ENCODE results near the gene AP3B1.

Gene AP3B1

DNA sequence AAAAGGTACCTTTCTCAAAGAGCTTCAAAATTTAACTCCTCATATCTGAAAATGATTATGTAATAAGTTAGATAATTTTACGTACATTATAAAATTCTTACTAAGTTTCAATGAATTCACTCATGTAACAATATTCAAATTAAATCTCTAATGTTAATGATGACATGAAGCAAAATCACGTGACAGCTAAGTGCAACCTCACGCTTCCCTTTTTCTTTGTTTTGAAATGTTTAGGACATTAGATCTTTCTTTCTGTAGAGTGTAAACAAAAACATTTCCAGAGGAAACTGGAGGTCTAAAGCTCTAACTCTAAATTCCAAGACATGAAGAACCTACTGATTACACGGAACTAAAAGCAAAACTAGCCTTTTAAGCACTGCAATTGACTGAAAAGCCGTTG lies 291.0 kb downstream of the AP3B1 start:
- DNase-seq (ENCODE audit: low read depth, low spot score) = no peak

DNA sequence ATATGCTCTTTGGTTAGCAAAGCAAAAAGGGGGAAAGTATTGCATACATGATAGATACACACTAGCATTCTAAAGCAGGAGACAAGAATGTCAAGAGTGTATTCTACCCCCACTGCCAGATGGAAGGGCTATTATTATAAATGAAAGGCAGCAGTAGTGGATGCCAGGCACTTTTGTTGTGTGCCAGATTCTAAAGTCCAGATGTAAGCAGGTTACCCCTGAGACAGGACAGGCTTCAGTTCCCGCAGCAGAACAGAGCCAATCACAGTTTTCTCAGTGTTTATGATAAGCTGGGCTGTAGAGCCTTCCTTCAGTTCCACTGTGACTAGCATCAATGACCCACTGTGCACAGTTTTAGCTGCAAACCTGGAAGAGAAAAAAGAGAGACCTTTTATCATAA lies 291.8 kb downstream of the AP3B1 start:
- DNase-seq (ENCODE audit: low read depth, low spot score) = no peak

DNA sequence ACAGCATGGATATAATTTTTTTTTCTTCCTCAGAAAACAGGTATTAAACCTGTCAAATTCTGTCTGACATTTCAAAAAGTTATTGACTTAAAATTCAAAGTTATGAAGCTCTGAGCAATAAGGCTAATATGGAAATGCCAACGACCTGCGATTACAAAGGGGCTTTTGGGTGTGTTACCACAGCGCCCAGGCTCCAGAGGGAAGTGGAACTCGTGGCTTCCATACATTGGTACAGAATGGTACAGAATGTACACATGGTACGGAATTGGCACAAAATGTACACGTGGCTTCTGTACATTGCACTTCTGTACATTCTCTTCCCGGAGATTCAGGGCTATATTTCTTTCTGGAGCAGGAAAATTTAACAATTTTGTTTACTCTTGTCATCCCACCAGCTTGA lies 293.3 kb downstream of the AP3B1 start:
- no peak for DNase-seq (ENCODE audit: low read depth, low spot score)

GRCh38 chr5:78000191-78000590 lies 294.3 kb downstream of the AP3B1 start:
- DNase-seq (ENCODE audit: low read depth, low spot score) = no peak

GRCh38 chr5:77999399-77999798 lies 295.1 kb downstream of the AP3B1 start:
- DNase-seq (ENCODE audit: low read depth, low spot score) = no peak

DNA sequence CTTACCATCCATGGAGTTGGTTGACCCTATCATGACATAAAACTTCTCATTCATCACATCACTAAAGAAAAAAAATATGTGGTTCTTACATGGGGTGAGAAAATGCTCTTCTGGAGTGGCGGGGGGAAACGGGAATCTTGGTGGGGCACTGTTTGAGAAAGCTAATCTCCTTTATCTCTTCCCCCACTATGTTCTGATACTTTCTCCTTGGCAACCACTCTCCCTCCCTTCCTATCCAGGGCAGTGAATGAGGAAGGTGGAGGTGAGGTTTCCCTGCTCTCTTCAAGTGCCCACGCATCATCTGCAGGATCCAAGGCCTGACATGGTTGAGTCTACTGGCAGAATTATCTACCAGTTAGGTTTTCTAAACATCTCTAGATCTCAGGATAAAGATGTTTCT lies 297.6 kb downstream of the AP3B1 start:
- no peak for DNase-seq (ENCODE audit: low read depth, low spot score)

GRCh38 chr5:77995793-77996409 lies 298.6 kb downstream of the AP3B1 start:
- no peak for DNase-seq (ENCODE audit: low read depth, low spot score)

- no peak for DNase-seq (ENCODE audit: low read depth, low spot score)
These were observed 299.6 kb downstream of the AP3B1 start for GRCh38 chr5:77994943-77995342.

DNA sequence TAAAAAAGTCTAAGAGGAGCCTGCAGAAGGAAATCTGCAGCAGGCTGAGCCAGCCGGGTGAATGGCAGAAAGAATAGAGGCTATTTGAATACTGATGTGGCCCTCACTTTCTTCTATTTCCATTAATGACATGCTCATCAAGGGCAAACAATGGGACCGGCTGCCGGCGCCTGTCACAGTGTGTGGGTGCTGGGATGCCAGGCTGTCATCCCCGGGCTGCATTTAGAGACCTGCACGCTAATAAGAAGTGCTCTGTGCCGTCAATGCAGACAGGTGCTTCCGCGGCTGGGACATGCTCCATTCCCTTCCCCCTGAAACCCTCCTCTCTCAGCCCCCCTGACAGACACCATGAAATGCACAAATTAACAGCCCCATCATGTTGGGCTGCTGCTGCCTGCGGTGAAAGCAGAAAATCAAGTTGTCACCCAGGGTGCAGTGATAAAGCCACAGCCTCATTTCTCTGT lies 300.6 kb downstream of the AP3B1 start:
- DNase-seq (ENCODE audit: low read depth, low spot score) = no peak

DNA sequence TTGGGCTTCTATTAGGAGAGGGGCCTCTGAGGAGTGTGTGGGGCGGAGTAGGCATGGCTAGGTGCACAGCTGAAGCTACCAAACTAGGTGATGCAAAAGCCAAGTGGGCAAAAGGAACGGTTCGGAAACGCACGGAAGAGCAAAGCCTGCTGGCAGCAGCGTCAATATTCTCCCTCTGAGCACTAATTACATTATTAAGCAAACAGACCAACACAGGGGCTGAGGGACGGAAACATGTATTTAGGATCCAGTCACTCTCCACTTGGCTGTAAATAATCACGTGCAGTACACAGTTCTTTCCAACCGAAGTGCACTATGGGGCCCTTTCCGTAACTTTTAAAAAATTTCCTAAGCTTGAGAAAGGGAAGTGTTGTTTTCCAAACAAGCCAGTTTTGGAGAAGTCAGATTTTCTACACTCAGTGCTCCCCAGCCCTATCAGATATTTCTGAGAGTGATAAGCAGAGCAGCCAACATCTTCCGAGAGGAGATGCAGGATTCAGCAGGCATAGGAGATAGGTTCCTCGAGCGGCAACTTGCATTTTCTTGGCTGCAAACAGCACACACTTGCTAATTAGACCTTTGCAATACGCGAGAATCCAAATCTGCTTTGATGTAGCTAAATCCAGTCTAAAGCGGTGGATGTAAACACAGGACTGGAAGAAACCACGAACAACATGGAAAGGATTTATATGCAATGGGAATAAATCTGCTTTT lies 301.2 kb downstream of the AP3B1 start:
- no peak for DNase-seq (ENCODE audit: low read depth, low spot score)

- no peak for DNase-seq (ENCODE audit: low read depth, low spot score)
These were observed 303.4 kb downstream of the AP3B1 start for GRCh38 chr5:77991084-77991483.

DNA sequence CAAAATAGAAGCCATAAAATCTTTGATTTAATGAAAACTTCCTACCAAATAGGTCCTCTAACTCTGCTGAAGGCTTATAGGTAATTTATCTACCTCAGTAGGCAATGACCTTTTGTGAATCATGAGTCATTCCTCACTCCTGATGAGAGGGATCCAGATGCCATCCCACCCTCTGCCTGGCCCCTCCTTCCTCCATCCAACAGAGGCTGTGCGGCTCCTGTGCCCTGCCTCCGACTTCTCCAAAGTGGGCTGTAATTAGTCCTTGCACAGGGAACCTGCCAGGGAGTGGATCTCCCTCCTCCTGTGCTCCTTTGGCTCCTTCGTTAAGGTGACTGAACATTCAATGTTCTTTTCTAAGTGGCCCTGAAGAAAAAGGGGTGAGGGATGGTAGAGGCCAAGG lies 304.5 kb downstream of the AP3B1 start:
- no peak for DNase-seq (ENCODE audit: low read depth, low spot score)

GRCh38 chr5:77987988-77988387 lies 306.5 kb downstream of the AP3B1 start:
- DNase-seq (ENCODE audit: low read depth, low spot score) = no peak

GRCh38 chr5:77987331-77987730 lies 307.2 kb downstream of the AP3B1 start:
- DNase-seq (ENCODE audit: low read depth, low spot score) = no peak

DNA sequence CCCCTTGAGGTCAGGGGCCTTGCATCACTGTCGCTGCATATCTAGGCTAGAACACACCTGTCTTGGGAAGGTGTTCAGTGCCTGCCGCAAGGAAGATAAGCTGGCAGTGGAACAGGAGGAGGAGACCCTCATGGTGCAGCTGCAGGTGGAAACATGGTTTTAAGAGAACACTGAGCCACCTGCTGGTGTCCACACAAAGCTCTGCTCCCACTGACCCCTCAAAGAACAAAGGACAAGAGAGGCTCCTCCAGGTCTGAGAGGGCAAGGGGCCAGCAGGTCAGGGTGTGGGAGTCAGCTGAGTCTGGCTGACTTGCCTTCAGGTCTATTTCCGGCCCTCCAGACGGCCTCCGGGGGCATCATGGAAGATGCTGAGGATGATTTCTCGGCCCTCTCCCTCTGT lies 308.2 kb downstream of the AP3B1 start:
- DNase-seq (ENCODE audit: low read depth, low spot score) = no peak

DNA sequence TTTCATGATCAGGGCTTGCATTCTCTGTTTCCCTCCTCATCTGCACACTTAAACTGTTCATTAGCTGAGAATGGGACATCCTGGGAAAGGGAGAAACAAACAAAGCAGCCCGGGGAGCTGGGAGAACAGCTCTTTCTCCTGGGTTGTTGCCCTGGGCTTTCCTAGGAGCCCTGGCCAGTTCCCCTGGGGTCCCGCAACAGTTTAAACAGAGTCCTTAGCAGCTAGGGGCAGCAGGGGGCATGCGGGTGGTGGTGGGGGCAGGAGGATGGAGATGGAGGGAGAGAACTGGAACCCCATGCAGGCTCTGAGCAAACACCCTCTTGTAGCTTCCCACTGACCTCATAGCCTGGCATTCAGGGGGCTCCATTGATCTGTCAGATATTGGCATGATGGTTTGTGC lies 309.3 kb downstream of the AP3B1 start:
- DNase-seq (ENCODE audit: low read depth, low spot score) = no peak

GRCh38 chr5:77984587-77984986 lies 309.9 kb downstream of the AP3B1 start:
- no peak for DNase-seq (ENCODE audit: low read depth, low spot score)

DNA sequence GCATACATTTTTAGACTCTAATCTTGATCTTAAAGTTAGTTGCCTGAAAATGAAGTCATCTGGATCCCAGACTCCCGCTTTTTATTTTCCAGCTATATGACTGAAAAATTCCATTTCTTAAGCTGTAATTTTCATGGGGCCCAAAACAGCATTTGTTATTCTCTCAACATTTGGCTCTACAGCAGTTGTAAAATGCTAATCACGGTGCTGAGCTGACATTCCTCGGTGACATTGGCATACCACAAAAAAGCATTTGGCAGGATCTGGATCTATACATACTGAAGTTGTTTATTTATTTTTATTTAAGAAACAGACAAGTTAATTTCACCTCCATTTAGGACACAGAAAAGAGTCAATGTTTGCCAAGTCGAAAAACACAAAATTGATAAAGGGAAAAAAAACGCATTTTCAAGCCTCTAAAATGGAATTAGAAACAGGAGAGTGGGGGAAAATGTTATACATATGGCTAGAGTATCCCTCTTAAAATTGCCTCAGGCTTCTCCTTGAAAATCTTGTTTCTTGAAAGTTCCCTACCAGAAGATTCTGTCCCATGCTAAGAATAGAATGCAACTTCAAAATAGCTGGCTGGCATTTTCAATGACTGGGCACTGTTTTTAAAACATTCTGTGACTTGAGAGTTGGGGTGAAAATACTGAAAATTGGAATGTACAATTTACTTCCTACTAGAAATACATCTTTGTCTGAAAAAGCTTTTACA lies 310.9 kb downstream of the AP3B1 start:
- DNase-seq (ENCODE audit: low read depth, low spot score) = no peak

DNA sequence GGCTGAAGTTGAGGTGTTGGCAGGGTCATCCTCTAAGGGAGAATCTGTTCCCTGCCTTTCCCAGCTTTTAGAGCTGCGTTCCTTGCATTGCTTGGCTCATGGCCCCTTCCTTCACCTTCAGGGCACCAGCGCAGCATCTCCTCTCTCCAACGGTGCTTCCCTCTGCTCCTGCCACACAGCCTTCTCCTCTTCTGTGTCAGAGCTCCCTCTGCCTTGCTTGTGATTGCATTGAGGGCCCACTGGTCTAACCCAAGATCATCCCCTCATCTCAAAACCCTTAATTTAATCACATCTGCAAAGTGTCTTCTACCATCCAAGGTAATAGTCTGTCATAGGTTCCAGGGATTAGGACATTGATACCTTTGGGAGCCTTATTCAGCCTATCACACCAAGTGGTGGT lies 312.7 kb downstream of the AP3B1 start:
- DNase-seq (ENCODE audit: low read depth, low spot score) = no peak

- DNase-seq (ENCODE audit: low read depth, low spot score) = no peak
These were observed 319.9 kb downstream of the AP3B1 start for GRCh38 chr5:77974576-77974975.

DNA sequence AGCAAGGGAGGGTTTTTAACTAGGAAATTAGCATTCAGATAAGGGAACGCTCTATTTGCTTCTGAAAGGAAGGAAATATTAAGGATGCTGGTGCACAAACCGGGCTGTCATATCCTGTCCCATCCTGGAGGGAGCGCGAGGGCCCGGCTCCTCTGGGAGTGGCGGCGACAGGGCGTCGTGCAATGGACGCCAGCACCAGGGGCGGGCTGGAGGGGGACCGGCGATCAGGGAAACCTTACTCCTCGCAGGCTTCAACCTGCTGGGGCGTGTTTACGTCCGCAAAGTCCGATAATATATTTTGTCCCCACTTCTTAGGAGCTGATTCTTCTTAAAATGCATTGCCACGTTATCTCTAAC lies 321.3 kb downstream of the AP3B1 start:
- DNase-seq (ENCODE audit: low read depth, low spot score) = no peak

DNA sequence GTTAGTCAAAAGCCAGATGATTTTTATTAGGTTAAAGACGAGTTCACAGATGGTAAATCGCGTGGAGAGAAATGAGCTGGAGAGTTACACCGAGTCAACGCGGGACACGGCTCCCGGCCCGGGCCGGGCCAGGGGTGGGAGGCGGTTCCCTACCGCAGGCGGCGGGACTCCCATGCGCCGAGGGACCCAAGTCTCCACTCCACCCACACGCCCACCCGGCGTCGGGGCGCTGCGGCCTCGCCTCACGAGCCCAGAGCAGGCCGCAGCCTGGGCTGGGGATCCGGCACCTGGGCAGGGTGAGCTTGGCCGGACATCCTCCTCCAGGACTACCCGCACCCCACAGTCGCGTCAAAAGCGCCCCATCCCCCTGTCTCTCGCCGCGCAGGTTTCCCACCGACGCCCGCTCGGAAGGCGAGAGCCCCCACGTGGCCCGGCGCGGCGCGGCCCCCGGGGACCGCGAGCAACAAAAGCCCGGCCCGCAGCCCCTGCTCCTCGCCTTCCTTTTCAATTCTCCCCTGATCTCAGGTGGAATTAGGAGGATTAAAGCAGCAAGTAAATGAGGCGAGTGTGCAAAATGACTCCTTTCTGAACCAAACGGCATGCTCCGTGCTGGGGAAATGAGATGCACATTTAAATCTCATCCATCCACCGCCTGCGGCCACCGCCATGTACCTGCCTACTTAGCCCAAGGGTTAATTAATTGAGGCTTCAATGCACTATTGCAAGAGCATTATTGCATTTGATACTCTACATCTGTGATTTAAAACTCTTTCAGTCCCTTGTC lies 321.8 kb downstream of the AP3B1 start:
- no peak for DNase-seq (ENCODE audit: low read depth, low spot score)
